ENCODE data around the gene DDC.

DDC gene

GRCh38 chr7:50449501-50449880 lies 115.7 kb downstream of the DDC start:
- DNase-seq = no peak

- no peak for DNase-seq
These were observed 116.4 kb downstream of the DDC start for GRCh38 chr7:50448823-50449222.

- DNase-seq = no peak
These were observed 118.7 kb downstream of the DDC start for GRCh38 chr7:50446542-50446960.

GRCh38 chr7:50436133-50436806 lies 128.9 kb downstream of the DDC start:
- no peak for DNase-seq

DNA sequence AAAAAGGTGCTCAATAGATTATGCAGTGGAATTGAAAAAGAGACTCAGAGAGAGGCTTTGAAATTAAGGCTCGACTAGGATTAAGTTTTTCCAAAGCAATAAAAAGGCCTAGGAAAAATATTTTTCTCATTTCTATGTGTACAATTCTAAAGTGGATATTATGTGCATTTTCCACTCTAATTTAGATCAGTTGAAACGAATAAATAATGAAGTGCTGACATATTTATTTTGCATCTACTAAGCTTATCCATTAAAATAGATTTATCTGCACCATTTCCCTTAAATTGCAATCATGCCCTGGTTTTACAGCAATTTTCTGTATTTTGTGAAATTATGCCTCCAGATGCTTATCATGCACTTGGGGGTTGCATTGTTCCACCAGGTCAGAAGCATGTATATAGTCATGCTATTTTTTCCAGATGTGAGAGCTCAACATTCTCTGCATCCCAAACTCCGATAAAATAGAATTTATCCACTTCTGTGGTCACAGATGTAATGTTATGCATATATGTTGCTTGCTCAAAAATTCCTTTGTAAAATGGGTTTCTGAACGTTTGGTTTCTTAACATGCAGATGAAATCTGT lies 133.4 kb downstream of the DDC start:
- no peak for DNase-seq

GRCh38 chr7:50431316-50431715 lies 133.9 kb downstream of the DDC start:
- DNase-seq = no peak

- DNase-seq = no peak
These were observed 136.3 kb downstream of the DDC start for GRCh38 chr7:50428911-50429310.

GRCh38 chr7:50427518-50427917 lies 137.7 kb downstream of the DDC start:
- no peak for DNase-seq

GRCh38 chr7:50426280-50427045 lies 138.7 kb downstream of the DDC start:
- no peak for DNase-seq

DNA sequence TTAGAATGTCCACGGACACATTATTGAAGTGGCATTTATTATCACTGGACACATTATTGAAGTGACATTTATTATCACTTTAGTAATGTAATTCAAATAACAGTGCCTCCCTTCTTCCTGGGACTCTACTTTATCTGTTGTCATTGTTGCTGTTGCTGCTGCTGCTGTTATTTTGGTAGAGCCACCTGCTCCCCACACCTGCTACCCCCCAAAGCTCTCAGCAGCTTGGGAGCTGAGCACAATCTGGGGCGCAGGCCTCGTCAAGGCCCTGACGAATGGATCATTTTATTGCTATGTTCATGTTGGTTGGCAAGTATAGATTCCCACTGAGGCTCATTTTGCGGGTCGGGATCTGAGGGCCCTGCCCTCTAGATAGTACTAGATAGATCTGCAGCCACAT lies 139.9 kb downstream of the DDC start:
- no peak for DNase-seq

DNA sequence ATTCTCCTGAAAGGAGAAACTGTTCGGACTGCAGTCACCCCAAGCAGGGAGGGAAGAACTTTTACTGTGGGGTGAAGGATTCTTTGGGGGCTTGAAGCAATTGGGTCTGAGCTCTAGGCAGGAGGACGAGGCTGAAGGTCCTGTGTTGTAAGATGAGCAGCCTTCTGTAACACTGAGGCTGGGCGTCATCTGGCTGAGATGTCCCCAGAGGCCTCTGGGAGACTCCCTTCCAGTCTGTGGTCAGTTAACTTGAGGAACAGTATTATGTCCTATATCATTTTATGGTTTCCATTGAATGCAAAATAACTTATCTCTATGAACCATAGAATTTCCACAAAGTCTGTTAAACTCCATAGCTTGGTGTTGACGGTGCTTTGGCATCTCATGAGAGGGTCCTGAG lies 141.3 kb downstream of the DDC start:
- no peak for DNase-seq

GRCh38 chr7:50422858-50423257 lies 142.3 kb downstream of the DDC start:
- DNase-seq = no peak

- DNase-seq = no peak
These were observed 144.2 kb downstream of the DDC start for GRCh38 chr7:50421043-50421442.

GRCh38 chr7:50418526-50419290 lies 146.5 kb downstream of the DDC start:
- DNase-seq = no peak

GRCh38 chr7:50418086-50418515 lies 147.1 kb downstream of the DDC start:
- peak; percentile 64 for DNase-seq

- DNase-seq = no peak
These were observed 148.6 kb downstream of the DDC start for GRCh38 chr7:50416527-50417182.

DNA sequence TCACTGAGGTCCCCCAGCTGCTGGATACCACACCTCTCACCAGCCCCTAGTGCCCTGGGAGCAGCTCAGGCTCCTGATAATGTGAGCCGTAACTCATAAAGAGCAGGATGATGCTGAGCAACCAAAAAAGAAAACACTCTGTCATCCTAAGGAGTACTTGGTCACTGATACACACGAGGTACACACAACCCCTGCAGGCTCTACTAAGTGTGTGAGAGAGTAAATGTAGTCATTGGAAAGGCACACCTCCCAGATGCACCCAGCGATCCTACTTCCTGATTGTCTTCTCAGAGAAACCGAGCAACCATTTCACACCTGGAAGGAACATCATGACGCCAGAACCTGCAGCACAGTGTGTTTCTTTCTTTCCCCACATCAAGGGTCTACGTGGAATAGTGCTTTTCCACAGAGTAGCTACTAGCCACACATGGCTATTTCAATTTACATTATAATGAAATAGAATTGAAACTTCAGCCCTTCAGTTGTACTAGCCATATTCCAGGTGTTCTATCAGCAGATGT lies 149.3 kb downstream of the DDC start:
- no peak for DNase-seq

DNA sequence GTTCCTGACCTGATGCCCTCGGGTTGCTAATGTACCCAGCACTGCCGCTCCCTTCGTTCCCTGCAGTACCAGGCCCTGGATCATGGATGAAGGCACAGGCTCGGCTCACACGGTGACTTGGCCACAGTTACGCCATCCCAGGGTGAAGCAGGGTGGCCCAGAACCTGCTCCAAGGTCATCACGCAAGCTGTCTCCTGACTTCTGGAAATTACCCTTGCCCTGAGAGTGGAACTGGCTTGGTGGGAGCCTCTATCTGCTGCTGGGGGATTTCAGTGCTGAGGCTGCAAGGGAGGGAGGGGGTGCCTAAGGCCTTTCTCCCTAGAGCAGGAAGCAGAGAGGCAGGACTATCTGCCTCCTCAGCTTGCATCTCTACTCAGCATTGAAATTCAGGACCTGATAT lies 151.6 kb downstream of the DDC start:
- no peak for DNase-seq

GRCh38 chr7:50412973-50413372 lies 152.2 kb downstream of the DDC start:
- DNase-seq = no peak

GRCh38 chr7:50411332-50411731 lies 153.9 kb downstream of the DDC start:
- DNase-seq = no peak

DNA sequence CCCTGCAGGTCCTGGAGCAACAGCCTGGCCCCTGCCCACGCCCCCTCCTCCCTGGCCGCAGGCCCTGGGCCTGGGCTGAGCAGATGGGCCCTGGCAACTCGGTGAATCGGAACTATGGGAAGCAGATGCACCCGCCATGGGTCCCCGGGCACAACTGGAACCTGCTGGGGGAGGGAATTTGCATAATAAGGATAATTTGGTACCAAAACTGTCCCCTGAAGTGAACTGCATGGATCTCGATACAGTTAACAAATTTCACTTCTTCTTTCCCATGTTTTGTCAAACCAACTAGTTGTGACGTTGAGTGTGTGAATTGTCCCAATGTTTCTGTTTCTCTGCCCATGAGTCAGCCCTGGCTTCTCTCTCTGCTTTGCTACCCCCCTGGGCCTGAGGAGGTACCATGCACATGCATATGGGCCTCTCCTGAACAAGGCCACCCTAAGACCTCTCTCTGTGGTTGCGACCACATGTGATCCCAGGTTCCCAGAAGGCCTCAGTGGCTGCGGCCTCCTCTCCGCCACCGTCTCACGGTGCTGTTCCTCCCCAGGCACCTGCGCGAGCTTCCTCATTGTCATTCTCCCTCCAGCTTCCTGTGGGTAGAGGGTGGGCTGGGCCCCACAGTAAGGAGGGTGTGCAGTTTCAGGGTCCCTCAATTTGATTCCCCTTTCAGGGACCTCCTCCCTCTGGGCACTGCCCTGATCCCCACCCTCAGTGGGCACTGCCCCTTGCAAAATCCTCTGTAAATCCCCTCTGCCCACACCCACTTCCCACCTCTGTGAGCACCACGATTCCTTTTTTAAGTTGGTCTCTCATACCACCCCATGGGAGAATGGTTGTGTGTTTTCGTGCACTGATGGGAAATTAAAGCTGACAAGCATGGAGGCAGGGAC lies 155.1 kb downstream of the DDC start:
- DNase-seq = no peak

Data from activated CD4-positive, alpha-beta T cell treated with anti-CD3 and anti-CD28 coated beads, Interleukin-2, amount 50 U/mL, for 1 hour (primary cell).